Measurements from ENCODE around the gene RAB6B.

The RAB6B gene

GRCh38 chr3:133917144-133917543 is 21.5 kb upstream of the RAB6B start:
- Histone ChIP-seq H3K9ac (no peak overlapping the region), H3K27ac (no peak overlapping the region), H3K9me3 (ENCODE audit: control insufficient read depth, low read length) (no peaks in the 10 kb centered on the region), H3K4me2 (ENCODE audit: low read length) (no peak overlapping the region), H3K4me3 (ENCODE audit: low read depth, low read length) (no peak overlapping the region), H3K27me3 (ENCODE audit: control insufficient read depth, insufficient read depth, low read length) (no peaks in the 10 kb centered on the region), H3K36me3 (ENCODE audit: control insufficient read depth, insufficient read depth, low read length) (no peaks in the 10 kb centered on the region), H3K4me1 (no peaks in the 10 kb centered on the region), H3K79me2 (no peaks in the 10 kb centered on the region), H2AFZ (no peak overlapping the region)
- no peak for TF ChIP-seq CTCF (IDR thresholded peaks at IDR 0.05)

- Histone ChIP-seq H3K36me3 (ENCODE audit: control insufficient read depth, insufficient read depth, low read length) (no peaks in the 10 kb centered on the region), H3K9me3 (ENCODE audit: control insufficient read depth, low read length) (no peaks in the 10 kb centered on the region), H3K27me3 (ENCODE audit: control insufficient read depth, insufficient read depth, low read length) (no peaks in the 10 kb centered on the region), H3K4me1 (no peaks in the 10 kb centered on the region), H3K4me2 (ENCODE audit: low read length) (no peak overlapping the region), H2AFZ (no peak overlapping the region), H3K27ac (no peak overlapping the region), H3K79me2 (no peaks in the 10 kb centered on the region), H3K4me3 (ENCODE audit: low read depth, low read length) (no peak overlapping the region), H3K9ac (no peak overlapping the region)
- TF ChIP-seq CTCF (IDR thresholded peaks at IDR 0.05): no peak
Measured at GRCh38 chr3:133915685-133916658, 20.3 kb upstream of the RAB6B start.

DNA sequence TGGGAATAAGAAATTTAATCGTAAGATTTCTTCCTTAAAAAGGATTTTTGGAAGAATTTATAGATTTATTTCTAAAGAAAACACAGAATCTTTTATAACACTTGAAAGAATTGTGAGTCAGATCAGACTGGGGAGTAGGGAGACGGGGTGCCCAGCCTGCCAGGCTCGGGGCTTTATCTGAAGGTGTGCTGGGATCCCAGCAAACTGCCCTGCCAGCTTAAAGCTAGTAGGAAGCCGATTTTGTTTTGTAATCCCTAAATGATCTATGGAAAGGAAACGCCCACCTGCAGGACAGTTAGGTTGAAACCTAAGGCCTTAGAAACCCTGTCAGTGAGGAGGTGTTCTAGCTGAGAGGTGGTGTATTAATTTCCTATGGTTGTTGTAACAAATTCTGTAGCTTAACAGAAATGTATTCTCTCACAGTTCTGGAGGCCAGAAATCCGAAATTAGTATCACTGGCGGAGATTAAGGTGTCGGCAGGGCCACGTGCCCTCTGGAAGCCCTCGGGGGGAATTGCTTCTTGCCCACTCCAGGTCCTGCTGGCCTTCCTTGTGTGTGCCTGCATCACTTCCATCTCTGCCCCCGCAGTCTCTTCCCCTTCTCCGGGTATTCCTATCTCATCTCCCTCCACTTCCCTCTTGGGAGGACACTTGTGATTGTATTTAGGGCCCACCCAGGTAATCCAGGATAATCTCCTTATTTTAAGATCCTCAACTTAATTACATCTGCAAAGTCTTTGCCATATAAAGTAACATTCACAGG is 19.3 kb upstream of the RAB6B start:
- H3K27me3 ChIP-seq (ENCODE audit: control insufficient read depth, insufficient read depth, low read length): no peaks in the 10 kb centered on the region
- no peaks in the 10 kb centered on the region for H3K4me1 ChIP-seq
- TF ChIP-seq CTCF (IDR thresholded peaks at IDR 0.05): no peak
- no peaks in the 10 kb centered on the region for H3K36me3 ChIP-seq (ENCODE audit: control insufficient read depth, insufficient read depth, low read length)
- H3K4me3 ChIP-seq (ENCODE audit: low read depth, low read length): no peak overlapping the region
- H3K4me2 ChIP-seq (ENCODE audit: low read length): no peak overlapping the region
- H3K27ac ChIP-seq: no peak overlapping the region
- no peak overlapping the region for H3K9ac ChIP-seq
- H3K79me2 ChIP-seq: no peaks in the 10 kb centered on the region
- H3K9me3 ChIP-seq (ENCODE audit: control insufficient read depth, low read length): no peaks in the 10 kb centered on the region
- H2AFZ ChIP-seq: no peak overlapping the region

DNA sequence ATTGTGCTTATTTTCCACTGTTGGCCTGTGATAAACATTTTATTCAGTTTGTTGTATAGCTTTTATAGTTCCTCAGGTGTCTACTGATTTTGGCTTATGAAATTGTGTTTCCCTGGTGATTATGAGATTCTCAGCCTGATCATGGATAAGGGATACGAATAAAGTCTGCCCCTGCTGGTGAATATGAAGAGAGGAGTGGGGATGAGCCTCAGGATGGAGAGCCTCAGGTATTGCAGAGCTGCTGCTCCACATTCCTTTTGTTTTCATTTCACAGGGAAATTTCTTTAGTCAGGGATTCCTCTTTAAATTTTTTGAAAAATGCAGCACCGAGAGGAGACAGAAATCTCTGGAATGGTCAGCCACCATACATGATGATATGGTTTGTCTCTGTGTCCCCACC is 14.7 kb upstream of the RAB6B start:
- Histone ChIP-seq H3K4me2 (ENCODE audit: low read length) (no peak overlapping the region), H3K9me3 (ENCODE audit: control insufficient read depth, low read length) (no peaks in the 10 kb centered on the region), H3K4me3 (ENCODE audit: low read depth, low read length) (no peak overlapping the region), H3K79me2 (no peaks in the 10 kb centered on the region), H3K27me3 (ENCODE audit: control insufficient read depth, insufficient read depth, low read length) (no peaks in the 10 kb centered on the region), H3K9ac (no peak overlapping the region), H2AFZ (no peak overlapping the region), H3K27ac (no peak overlapping the region), H3K36me3 (ENCODE audit: control insufficient read depth, insufficient read depth, low read length) (no peaks in the 10 kb centered on the region), H3K4me1 (no peaks in the 10 kb centered on the region)
- peak; percentile 39 for TF ChIP-seq CTCF (IDR thresholded peaks at IDR 0.05)

Measured in parathyroid adenoma (tissue), 2 donors.